ENCODE measurements around the gene PSMB7. TPM values are rescaled to one million over a fixed set of nuclear protein-coding genes. Genes with fewer than 3 reads are reported as not detected.

The PSMB7 gene
- total RNA-seq, 1 experiment from 2014 or later: 403 TPM

Other genes starting within 250 kb of the PSMB7 start
- 26.1 and 28.4 TPM in 2 replicates for gene NEK6, start 157.5 kb downstream of the PSMB7 start, total RNA-seq (2014; rRNA removed; shearing (Covaris generic))
- not detected in 2 replicates for gene ADGRD2, start 35.0 kb upstream of the PSMB7 start, total RNA-seq (2014; rRNA removed; shearing (Covaris generic))
- not detected in 2 replicates for gene NR5A1, start 92.0 kb upstream of the PSMB7 start, total RNA-seq (2014; rRNA removed; shearing (Covaris generic))

Data from SJCRH30 (cell line).